Nephron (organoid): Measurements from ENCODE around the gene TMEM100.
"Not testable (repeated sequence)": the region's sequence is repeated elsewhere in the genome, so short reads cannot be mapped to it uniquely, and the experiment has no call there.

Source experiments
- H3K27ac Mint-ChIP-seq, 3 experiments: 2 replicates each; pipeline ENCODE4 v1.8.0; 2020; ENCODE audit warnings: mixed read lengths in 3 of 3, mild to moderate bottlenecking in 2 of 3, moderate library complexity in 1 of 3
- H3K27me3 Mint-ChIP-seq: 2 replicates; pipeline ENCODE4 v1.8.0; 2021; ENCODE audit warnings: low read depth, mild to moderate bottlenecking, moderate library complexity, mixed read lengths
- H3K36me3 Mint-ChIP-seq: 2 replicates; pipeline ENCODE4 v1.8.0; 2020; ENCODE audit warnings: low read depth, mixed read lengths
- H3K4me1 Mint-ChIP-seq: 2 replicates; pipeline ENCODE4 v1.8.0; 2020; ENCODE audit warnings: mixed read lengths
- H3K4me3 Mint-ChIP-seq, 3 experiments: 2 replicates each; pipeline ENCODE4 v1.8.0; 2020; ENCODE audit warnings: mild to moderate bottlenecking in 3 of 3, mixed read lengths in 3 of 3, moderate library complexity in 2 of 3
- H3K9me3 Mint-ChIP-seq: 2 replicates; pipeline ENCODE4 v1.8.0; 2020; ENCODE audit warnings: mixed read lengths
- CTCF ChIP-seq, 3 experiments: fragments of 200-600 bp; sonication (generic); IDR thresholded peaks; one replicate each; pipeline ENCODE4 v1.5.0; 2021; ENCODE audit warnings: antibody characterized with exemption in 3 of 3; ENCODE audit not compliant: unreplicated experiment in 3 of 3

The TMEM100 gene

GRCh38 chr17:55676274-55676673 lies 46.4 kb downstream of the TMEM100 start:
- Mint-ChIP-seq H3K4me3 (no peak overlapping the region), H3K36me3 (no peaks in the 10 kb centered on the region), H3K27ac (no peak overlapping the region), H3K9me3 (peaks cover 8% of the 10 kb centered on the region), H3K27me3 (no peaks in the 10 kb centered on the region), H3K4me1 (no peaks in the 10 kb centered on the region)
- no peak for TF ChIP-seq CTCF (IDR thresholded peaks at IDR 0.05; ENCODE audit: unreplicated experiment in 3 of 3)

GRCh38 chr17:55673743-55674506 lies 48.7 kb downstream of the TMEM100 start:
- Mint-ChIP-seq H3K4me1 (no peaks in the 10 kb centered on the region), H3K9me3 (peaks cover 8% of the 10 kb centered on the region), H3K27me3 (peaks cover 6% of the 10 kb centered on the region), H3K27ac (no peak overlapping the region), H3K4me3 (no peak overlapping the region), H3K36me3 (no peaks in the 10 kb centered on the region)
- no peak for TF ChIP-seq CTCF (IDR thresholded peaks at IDR 0.05; ENCODE audit: unreplicated experiment in 3 of 3)

GRCh38 chr17:55672585-55673501 lies 49.8 kb downstream of the TMEM100 start:
- Mint-ChIP-seq H3K27ac (no peak overlapping the region), H3K9me3 (peaks cover 8% of the 10 kb centered on the region), H3K27me3 (peaks cover 13% of the 10 kb centered on the region), H3K4me3 (no peak overlapping the region), H3K4me1 (peaks cover 10% of the 10 kb centered on the region), H3K36me3 (no peaks in the 10 kb centered on the region)
- TF ChIP-seq CTCF (IDR thresholded peaks at IDR 0.05; ENCODE audit: unreplicated experiment in 3 of 3) = no peak

- H3K27me3 Mint-ChIP-seq = peaks cover 17% of the 10 kb centered on the region
- not testable (repeated sequence) for H3K27ac Mint-ChIP-seq, H3K9me3 Mint-ChIP-seq, H3K4me3 Mint-ChIP-seq, H3K36me3 Mint-ChIP-seq
- H3K4me1 Mint-ChIP-seq = peaks cover 14% of the 10 kb centered on the region
Observed at GRCh38 chr17:55672010-55672409, 50.7 kb downstream of the TMEM100 start.
